Fibroblast of mammary gland (primary cell): Measurements from ENCODE around the gene LARGE1.

ENCODE experiments used
- DNase-seq: peaks from one replicate; pipeline ENCODE4 v3.0.0-alpha.2; 2010; ENCODE audit warnings: low read depth
- H3K4me3 ChIP-seq: 2 replicates; pipeline ENCODE4 v1.5.1; 2011; ENCODE audit warnings: low read depth, mild to moderate bottlenecking, low read length, moderate library complexity; ENCODE audit not compliant: control insufficient read depth
- CTCF ChIP-seq: conservative IDR thresholded peaks from 2 replicates; pipeline ENCODE4 v1.5.1; 2011; ENCODE audit warnings: low read depth, low read length, inconsistent platforms; ENCODE audit not compliant: control insufficient read depth, insufficient read depth

The LARGE1 gene

DNA sequence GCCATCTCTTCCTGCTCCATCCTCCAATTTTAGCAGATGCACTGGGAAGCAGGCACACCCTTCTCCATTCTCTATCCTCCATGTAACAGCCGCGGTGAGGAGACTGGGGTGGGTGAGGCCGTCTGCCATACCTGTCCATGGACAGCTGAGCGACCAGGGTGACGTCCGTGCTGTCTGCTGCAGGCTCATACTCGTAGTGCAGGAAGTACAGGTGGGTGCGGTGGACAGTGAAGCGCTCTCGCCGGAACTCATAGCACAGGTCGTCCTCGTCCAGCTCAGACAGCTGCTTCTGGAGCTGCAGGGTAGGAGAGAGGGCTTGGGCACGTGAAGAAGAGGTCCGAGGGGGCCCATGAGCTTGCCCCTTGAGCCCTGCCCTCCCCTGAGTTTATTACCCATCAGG is 604.3 kb downstream of the LARGE1 start:
- no peak overlapping the region for H3K4me3 ChIP-seq
- no peak for TF ChIP-seq CTCF
- DNase-seq, result no peak

DNA sequence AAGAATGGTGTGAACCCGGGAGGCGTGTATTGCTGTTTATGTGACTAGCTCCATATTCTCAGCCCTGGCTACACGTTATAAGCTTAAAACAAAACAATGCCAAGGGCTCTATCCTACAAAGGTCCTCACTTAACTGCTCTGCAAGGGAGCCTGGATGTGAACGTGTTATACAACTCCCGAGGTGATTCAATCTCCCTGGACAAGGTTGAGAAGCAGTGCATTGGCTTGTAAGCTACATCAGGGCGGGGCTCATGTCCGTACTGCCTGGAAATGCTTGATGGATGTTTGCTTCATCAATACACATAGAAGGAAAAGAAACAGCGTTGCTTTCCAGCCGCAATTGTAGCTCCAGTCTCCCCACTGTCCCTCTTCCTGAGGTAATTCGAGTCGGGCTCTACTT is 605.2 kb downstream of the LARGE1 start:
- no peak for DNase-seq
- no peak overlapping the region for H3K4me3 ChIP-seq
- no peak for TF ChIP-seq CTCF

DNA sequence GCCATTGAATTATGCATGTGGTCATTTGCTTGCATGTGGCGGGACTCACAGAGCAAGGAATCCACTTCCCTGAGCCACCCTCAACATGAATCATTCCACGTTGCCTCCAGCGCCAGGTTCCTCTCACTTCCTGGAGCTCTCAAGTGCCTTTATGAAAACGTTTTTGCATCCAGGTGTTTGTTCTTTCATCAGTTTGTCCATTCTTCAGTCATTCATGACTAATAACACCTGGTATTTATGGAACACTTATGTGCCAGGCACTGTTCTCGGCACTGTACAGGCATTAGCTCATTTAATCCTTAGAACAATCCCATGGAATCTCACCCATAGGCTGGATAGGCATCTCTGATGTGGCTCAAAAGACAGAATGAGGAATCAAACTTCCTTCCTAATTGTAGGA is 606.0 kb downstream of the LARGE1 start:
- no peak for DNase-seq
- no peak for TF ChIP-seq CTCF
- H3K4me3 ChIP-seq, result no peak overlapping the region

DNA sequence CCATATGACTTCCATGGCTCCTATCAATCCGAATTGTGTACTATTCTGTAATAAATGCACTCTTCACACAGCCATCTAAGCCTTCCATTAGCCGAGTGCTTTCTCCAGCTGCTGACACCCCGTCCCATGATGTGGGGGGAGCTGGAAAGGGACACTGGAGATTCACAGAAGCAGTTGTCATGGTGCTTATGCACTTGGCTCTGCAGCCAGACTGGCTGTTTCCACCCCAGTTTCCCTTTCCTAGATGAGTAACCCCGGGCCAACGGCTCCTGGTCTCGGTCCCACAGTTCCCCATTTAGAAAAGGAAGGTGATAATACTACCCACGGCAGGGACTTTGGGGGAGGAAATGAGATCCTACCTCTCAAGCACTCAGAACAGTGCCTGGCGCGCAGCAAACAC is 617.2 kb downstream of the LARGE1 start:
- DNase-seq, result no peak
- TF ChIP-seq CTCF, result no peak

DNA sequence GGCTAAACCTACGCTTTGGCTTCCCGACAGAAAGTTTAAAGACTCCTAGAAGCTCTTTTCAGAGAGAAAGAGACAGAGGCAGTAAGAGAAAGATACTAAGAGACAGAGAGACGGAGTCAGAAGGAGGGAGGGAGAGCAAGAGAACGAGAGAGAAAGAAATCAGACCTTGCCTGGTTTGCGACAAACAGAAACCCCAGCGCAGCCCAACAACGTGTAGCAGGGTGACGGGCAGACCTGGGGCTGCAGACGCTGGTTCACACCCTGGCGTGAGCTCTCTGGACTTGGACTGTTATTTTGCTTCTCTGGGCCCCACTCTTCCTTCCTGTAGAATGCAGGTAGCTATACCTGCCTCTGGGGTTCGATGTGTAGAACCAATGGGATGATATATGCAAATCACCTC is 617.7 kb downstream of the LARGE1 start:
- no peak for TF ChIP-seq CTCF
- no peak for DNase-seq
- no peak overlapping the region for H3K4me3 ChIP-seq

More for the DNA sequence above, 617.2 kb downstream of the LARGE1 start:
- H3K4me3 ChIP-seq, result no peak overlapping the region

GRCh38 chr22:33302049-33302545 is 618.2 kb downstream of the LARGE1 start:
- no peak overlapping the region for H3K4me3 ChIP-seq
- DNase-seq, result peak; percentile 69
- TF ChIP-seq CTCF, result peak; percentile 93

DNA sequence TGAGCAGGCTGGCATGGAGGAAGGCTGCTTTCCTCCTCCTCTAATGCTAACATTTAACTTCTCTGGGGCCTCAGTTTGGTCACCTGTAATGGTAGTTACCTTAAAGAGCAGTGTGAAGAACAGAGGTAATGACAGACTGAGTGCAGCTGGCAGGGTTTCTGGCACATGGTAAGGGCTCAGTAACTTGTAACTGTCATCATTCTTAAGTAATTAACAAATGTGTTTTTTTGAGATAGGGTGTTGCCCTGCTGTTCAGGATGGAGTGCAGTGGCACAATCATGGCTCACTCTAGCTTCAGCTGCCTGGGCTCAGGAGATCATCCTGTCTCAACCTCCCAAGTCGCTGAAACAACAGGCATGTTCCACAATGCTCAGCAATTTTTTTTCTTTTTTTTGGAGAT is 620.1 kb downstream of the LARGE1 start:
- DNase-seq, result no peak
- H3K4me3 ChIP-seq, result no peak overlapping the region
- no peak for TF ChIP-seq CTCF
